Activated naive CD4-positive, alpha-beta T cell treated with anti-CD3 and anti-CD28 coated beads for 36 hours (primary cell): ENCODE measurements around the gene BCL2. TPM values are rescaled to one million over a fixed set of nuclear protein-coding genes. Genes with fewer than 3 reads are reported as not detected.
A peak's percentile ranks its signal among the peaks of the same experiment; 100 is the strongest.

Experiments used
- CTCF ChIA-PET: fragments of 350-600 bp; sonication (Branson Sonifier 250); formaldehyde crosslinking; loops from one replicate; lab custom pipeline; 2021; ENCODE audit warnings: antibody characterized with exemption; lab: Charles Lee
- DNase-seq: peaks from one replicate; pipeline ENCODE4 v3.0.0-alpha.2; 2020
- H3K27ac Mint-ChIP-seq: one replicate; pipeline ENCODE4 v1.8.0; 2021; ENCODE audit warnings: mild to moderate bottlenecking, mixed read lengths
- H3K27me3 Mint-ChIP-seq: one replicate; pipeline ENCODE4 v1.8.0; 2021; ENCODE audit warnings: low read depth, mixed read lengths
- H3K36me3 Mint-ChIP-seq: one replicate; pipeline ENCODE4 v1.8.0; 2021; ENCODE audit warnings: low read depth, mixed read lengths
- H3K4me1 Mint-ChIP-seq: one replicate; pipeline ENCODE4 v1.8.0; 2021; ENCODE audit warnings: low read depth, mixed read lengths
- H3K4me3 Mint-ChIP-seq: one replicate; pipeline ENCODE4 v1.8.0; 2021; ENCODE audit warnings: mild to moderate bottlenecking, moderate library complexity, mixed read lengths
- H3K9me3 Mint-ChIP-seq: one replicate; pipeline ENCODE4 v1.8.0; 2021; ENCODE audit warnings: mixed read lengths
- intact Hi-C: fragments of 100-400 bp; cut with micrococcal nuclease; formaldehyde crosslinking; loops from one replicate; pipeline ENCODE4 v1.15.1; 2023
- total RNA-seq, 2 experiments: library from RNA; stranded (reverse); gene quantifications; one replicate each; pipeline ENCODE4 v1.2.3, GENCODE V29; 2021

The BCL2 gene
- total RNA-seq, 2 experiments from 2014 or later: 48.4 to 49.6 TPM

- intact Hi-C loops: no loop called here
- peaks cover 69% of the 10 kb centered on the region for H3K4me1 Mint-ChIP-seq
- no peak for DNase-seq
- no peaks in the 10 kb centered on the region for H3K27me3 Mint-ChIP-seq
- H3K9me3 Mint-ChIP-seq: no peaks in the 10 kb centered on the region
- H3K4me3 Mint-ChIP-seq: no peak overlapping the region
- CTCF ChIA-PET: interaction anchor here (0.8 to 1.1 kb wide), 2 partner anchors 25 to 190 kb away, joined by 3 read pairs; no protein-coding TSS in a partner anchor
- peaks cover 3% of the 10 kb centered on the region for H3K36me3 Mint-ChIP-seq
- H3K27ac Mint-ChIP-seq: no peak overlapping the region
Observed at GRCh38 chr18:63177919-63178821, 141.4 kb downstream of the BCL2 start.

- DNase-seq: no peak
- H3K4me1 Mint-ChIP-seq: peaks cover 64% of the 10 kb centered on the region
- H3K4me3 Mint-ChIP-seq: no peak overlapping the region
- H3K27me3 Mint-ChIP-seq: no peaks in the 10 kb centered on the region
- peaks cover 4% of the 10 kb centered on the region for H3K36me3 Mint-ChIP-seq
- intact Hi-C loops: no loop called here
- H3K9me3 Mint-ChIP-seq: no peaks in the 10 kb centered on the region
- no peak overlapping the region for H3K27ac Mint-ChIP-seq
- CTCF ChIA-PET: interaction anchor here (0.6 to 1.1 kb wide), 2 partner anchors 13 to 191 kb away, joined by 3 read pairs; no protein-coding TSS in a partner anchor
Observed at GRCh38 chr18:63177259-63177658, 142.3 kb downstream of the BCL2 start.

GRCh38 chr18:63175264-63175663 is 144.3 kb downstream of the BCL2 start:
- intact Hi-C loops: no loop called here
- Mint-ChIP-seq H3K4me1 (peaks cover 61% of the 10 kb centered on the region), H3K9me3 (no peaks in the 10 kb centered on the region), H3K36me3 (peaks cover 6% of the 10 kb centered on the region), H3K27me3 (no peaks in the 10 kb centered on the region), H3K4me3 (no peak overlapping the region), H3K27ac (peak overlapping the region; percentile 14)
- CTCF ChIA-PET: interaction anchor here (1.0 kb wide), 1 partner anchor 13 kb away, joined by 4 read pairs; no protein-coding TSS in a partner anchor
- DNase-seq: no peak

- intact Hi-C loops: no loop called here
- CTCF ChIA-PET: interaction anchor here (0.7 to 1.6 kb wide), 4 partner anchors 12 to 919 kb away, joined by 3 to 5 read pairs (median 4); no protein-coding TSS in a partner anchor
- Mint-ChIP-seq H3K36me3 (peaks cover 6% of the 10 kb centered on the region), H3K27me3 (no peaks in the 10 kb centered on the region), H3K4me1 (peaks cover 60% of the 10 kb centered on the region), H3K4me3 (no peak overlapping the region), H3K27ac (no peak overlapping the region), H3K9me3 (no peaks in the 10 kb centered on the region)
- DNase-seq: no peak
Observed at GRCh38 chr18:63173983-63174382, 145.6 kb downstream of the BCL2 start.

- no peak for DNase-seq
- H3K9me3 Mint-ChIP-seq: no peaks in the 10 kb centered on the region
- H3K27ac Mint-ChIP-seq: no peak overlapping the region
- intact Hi-C loops: no loop called here
- peaks cover 11% of the 10 kb centered on the region for H3K36me3 Mint-ChIP-seq
- no peaks in the 10 kb centered on the region for H3K27me3 Mint-ChIP-seq
- CTCF ChIA-PET: interaction anchor here (0.8 to 1.0 kb wide), 2 partner anchors 10 to 27 kb away, joined by 3 read pairs; no protein-coding TSS in a partner anchor
- no peak overlapping the region for H3K4me3 Mint-ChIP-seq
- peaks cover 62% of the 10 kb centered on the region for H3K4me1 Mint-ChIP-seq
Observed at GRCh38 chr18:63169853-63170252, 149.7 kb downstream of the BCL2 start.

- H3K27ac Mint-ChIP-seq: no peak overlapping the region
- no peak for DNase-seq
- peaks cover 62% of the 10 kb centered on the region for H3K4me1 Mint-ChIP-seq
- intact Hi-C loops: no loop called here
- no peak overlapping the region for H3K4me3 Mint-ChIP-seq
- peaks cover 17% of the 10 kb centered on the region for H3K36me3 Mint-ChIP-seq
- no peaks in the 10 kb centered on the region for H3K9me3 Mint-ChIP-seq
- CTCF ChIA-PET: no interaction called here
- no peaks in the 10 kb centered on the region for H3K27me3 Mint-ChIP-seq
Observed at GRCh38 chr18:63168287-63168686, 151.3 kb downstream of the BCL2 start.

GRCh38 chr18:63166142-63166541 is 153.4 kb downstream of the BCL2 start:
- Mint-ChIP-seq H3K27ac (no peak overlapping the region), H3K4me1 (peaks cover 72% of the 10 kb centered on the region), H3K4me3 (no peak overlapping the region), H3K9me3 (no peaks in the 10 kb centered on the region), H3K27me3 (no peaks in the 10 kb centered on the region), H3K36me3 (peaks cover 12% of the 10 kb centered on the region)
- CTCF ChIA-PET: no interaction called here
- no peak for DNase-seq
- intact Hi-C loops: no loop called here

GRCh38 chr18:63164396-63164795 is 155.2 kb downstream of the BCL2 start:
- DNase-seq: no peak
- Mint-ChIP-seq H3K4me3 (no peak overlapping the region), H3K27me3 (no peaks in the 10 kb centered on the region), H3K9me3 (no peaks in the 10 kb centered on the region), H3K27ac (no peak overlapping the region), H3K36me3 (peaks cover 12% of the 10 kb centered on the region), H3K4me1 (peaks cover 84% of the 10 kb centered on the region)
- CTCF ChIA-PET: interaction anchor here (0.8 to 1.5 kb wide), 3 partner anchors 9 to 153 kb away, joined by 3 to 4 read pairs (median 3); no protein-coding TSS in a partner anchor
- intact Hi-C loops: no loop called here

- CTCF ChIA-PET: interaction anchor here (0.7 to 2.2 kb wide), 10 partner anchors 13 to 180 kb away, joined by 3 to 11 read pairs (median 4); no protein-coding TSS in a partner anchor
- H3K27me3 Mint-ChIP-seq: no peaks in the 10 kb centered on the region
- H3K4me1 Mint-ChIP-seq: peaks cover 92% of the 10 kb centered on the region
- peak overlapping the region; percentile 74 for H3K4me3 Mint-ChIP-seq
- peak; percentile 44 for DNase-seq
- no peaks in the 10 kb centered on the region for H3K9me3 Mint-ChIP-seq
- peak overlapping the region; percentile 99 for H3K27ac Mint-ChIP-seq
- intact Hi-C loops: loop anchor here (1.0 kb wide), 1 partner anchor 9 kb away; no protein-coding TSS in a partner anchor
- H3K36me3 Mint-ChIP-seq: peaks cover 6% of the 10 kb centered on the region
Observed at GRCh38 chr18:63162271-63163014, 157.1 kb downstream of the BCL2 start.

- Mint-ChIP-seq H3K27me3 (no peaks in the 10 kb centered on the region), H3K27ac (peak overlapping the region; percentile 99), H3K4me3 (peak overlapping the region; percentile 74), H3K4me1 (peaks cover 93% of the 10 kb centered on the region), H3K9me3 (no peaks in the 10 kb centered on the region), H3K36me3 (peaks cover 6% of the 10 kb centered on the region)
- peak; percentile 94 for DNase-seq
- intact Hi-C loops: loop anchor here (1.0 to 2.0 kb wide), 18 partner anchors 10 to 789 kb away; partner anchors contain the start of genes VPS4B and ZCCHC2
- CTCF ChIA-PET: interaction anchor here (0.8 to 2.2 kb wide), 12 partner anchors 13 to 181 kb away, joined by 3 to 11 read pairs (median 4); no protein-coding TSS in a partner anchor
Observed at GRCh38 chr18:63161761-63162195, 157.8 kb downstream of the BCL2 start.

- Mint-ChIP-seq H3K27me3 (no peaks in the 10 kb centered on the region), H3K4me1 (peaks cover 95% of the 10 kb centered on the region), H3K9me3 (no peaks in the 10 kb centered on the region), H3K27ac (peak overlapping the region; percentile 99), H3K36me3 (peaks cover 7% of the 10 kb centered on the region), H3K4me3 (peak overlapping the region; percentile 74)
- CTCF ChIA-PET: interaction anchor here (0.8 to 2.2 kb wide), 9 partner anchors 22 to 162 kb away, joined by 3 to 11 read pairs (median 5); no protein-coding TSS in a partner anchor
- intact Hi-C loops: loop anchor here (1.0 to 2.0 kb wide), 17 partner anchors 10 to 790 kb away; partner anchors contain the start of genes VPS4B and ZCCHC2
- DNase-seq: peak; percentile 70
Observed at GRCh38 chr18:63161032-63161760, 158.4 kb downstream of the BCL2 start.
